Right kidney (tissue), 1 donor: ENCODE measurements around the gene OXCT1.
A peak's percentile ranks its signal among the peaks of the same experiment; 100 is the strongest.
"Not testable (repeated sequence)": the region's sequence is repeated elsewhere in the genome, so short reads cannot be mapped to it uniquely, and the experiment has no call there.

Experiments
- DNase-seq: peaks from one replicate; pipeline ENCODE4 v3.0.0-alpha.2; 2016

OXCT1 gene

DNA sequence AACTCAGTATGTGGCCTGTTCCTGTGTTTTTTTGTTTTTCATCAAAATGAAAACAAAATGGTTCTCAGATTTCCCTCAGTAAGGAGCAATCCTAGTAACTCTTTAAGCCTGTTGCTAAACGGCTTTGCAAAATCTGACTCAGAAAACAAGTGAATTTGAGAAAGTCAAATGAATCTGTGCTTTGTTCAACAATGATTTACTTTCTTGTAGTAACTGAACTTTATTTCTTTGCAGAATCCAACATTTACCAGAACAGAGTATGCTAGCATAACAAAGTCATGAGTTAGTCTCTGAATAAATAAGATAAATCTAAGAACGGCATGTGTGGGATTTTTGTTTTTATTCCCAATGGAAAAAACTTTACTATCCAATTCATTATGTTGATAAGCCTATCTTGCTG is 93.8 kb downstream of the OXCT1 start:
- no peak for DNase-seq

DNA sequence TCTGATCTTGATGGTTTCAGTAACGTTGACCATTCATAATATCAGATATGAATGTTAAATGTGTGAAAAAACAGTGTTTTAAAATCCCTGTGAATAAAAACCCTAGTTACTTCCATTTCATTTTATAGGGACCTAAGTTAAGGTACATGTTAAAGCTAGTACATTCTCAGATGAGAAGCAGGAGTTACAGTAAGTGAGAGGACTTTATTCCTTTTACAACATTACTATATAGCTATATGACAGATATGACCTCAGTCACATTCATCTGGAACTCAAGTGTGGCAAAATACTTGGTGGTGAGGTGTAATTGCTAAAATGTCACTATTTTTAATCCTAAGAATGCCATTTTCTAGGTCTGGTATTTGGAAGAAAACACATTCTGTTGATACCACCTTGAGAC is 96.4 kb downstream of the OXCT1 start:
- DNase-seq = no peak

DNA sequence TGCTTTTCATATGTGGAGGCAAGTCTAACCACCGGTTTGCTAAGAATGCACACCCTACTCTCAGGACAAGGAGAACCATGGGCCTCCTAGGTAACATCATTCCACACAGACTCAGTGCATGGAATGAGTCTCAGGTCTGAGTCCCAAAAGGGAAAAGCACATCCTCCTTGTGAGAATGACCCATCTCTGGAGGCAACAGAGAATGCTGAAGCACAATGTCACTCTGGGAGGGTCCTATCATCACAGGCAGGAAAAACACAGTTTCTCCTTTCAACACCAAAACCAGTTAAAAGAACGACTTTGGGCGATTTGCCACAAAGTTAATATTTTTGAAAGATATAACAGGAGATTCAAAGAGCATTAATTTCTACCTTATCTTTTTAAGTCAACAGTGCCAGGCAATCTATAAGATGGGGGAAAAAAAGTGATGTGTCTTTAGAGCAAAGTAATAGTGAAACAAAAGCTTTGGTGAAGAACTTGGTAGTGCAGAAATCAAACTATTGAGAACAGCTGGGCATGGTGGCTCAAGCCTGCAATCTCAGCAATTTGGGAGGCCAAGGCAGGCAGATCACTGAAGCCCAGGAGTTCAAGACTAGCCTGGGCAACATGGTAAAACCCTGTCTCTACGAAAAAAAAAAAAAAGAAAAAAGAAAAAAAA is 97.3 kb downstream of the OXCT1 start:
- no peak for DNase-seq

DNA sequence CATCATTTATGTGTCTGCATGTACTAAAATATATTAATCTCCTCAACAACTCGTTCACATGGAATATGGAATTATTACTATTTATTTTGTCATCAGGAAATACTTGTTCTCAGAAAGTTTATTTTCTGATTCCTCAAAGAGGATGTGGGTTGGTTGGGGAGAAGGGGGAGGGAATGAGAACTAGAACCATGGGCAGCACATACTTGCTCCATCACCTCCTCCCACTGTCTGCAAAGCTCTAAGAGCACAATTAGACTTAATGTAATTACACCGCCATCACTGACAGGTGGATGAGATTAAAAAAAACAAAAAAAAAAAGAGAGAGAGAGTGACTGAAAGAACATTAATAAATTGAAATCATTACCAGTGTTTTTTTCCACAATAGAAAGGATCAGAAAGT is 98.2 kb downstream of the OXCT1 start:
- no peak for DNase-seq

DNA sequence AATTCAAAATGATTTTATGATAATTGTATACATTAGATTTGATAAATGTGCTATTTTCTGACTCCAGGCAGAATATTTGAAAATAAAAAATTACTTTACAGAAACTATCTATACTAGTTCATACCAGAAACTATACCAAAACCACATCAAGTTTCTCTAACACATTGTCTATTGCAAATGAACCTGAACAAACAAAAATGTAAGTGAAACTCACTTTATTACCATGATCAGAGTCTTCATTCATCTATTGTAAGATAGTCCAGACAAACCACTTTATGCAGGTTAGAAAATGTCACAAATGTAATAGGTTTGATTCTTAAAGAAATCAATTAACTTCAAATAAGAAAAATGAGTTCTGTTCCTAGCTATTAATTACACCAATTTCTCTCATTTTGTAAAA is 99.4 kb downstream of the OXCT1 start:
- no peak for DNase-seq

DNA sequence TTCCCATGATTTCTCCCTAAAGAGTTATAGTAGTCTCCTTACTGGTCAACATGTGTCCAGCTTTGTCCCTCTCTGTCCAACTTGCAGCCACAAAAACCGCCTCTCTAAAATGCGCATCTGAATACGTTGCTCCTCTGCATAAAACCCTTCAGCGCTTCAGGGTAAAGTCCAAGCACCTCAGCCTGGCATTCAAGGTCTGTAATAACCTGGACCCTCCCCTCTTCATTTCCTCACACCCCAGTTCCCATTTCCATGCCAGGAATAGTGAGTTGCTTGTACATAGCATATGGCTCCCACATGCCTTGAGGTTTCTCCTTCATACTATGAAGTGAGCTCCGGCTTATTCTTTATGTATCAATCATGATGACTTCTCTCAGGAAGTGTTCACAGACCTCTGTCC is 101.5 kb downstream of the OXCT1 start:
- DNase-seq = no peak

DNA sequence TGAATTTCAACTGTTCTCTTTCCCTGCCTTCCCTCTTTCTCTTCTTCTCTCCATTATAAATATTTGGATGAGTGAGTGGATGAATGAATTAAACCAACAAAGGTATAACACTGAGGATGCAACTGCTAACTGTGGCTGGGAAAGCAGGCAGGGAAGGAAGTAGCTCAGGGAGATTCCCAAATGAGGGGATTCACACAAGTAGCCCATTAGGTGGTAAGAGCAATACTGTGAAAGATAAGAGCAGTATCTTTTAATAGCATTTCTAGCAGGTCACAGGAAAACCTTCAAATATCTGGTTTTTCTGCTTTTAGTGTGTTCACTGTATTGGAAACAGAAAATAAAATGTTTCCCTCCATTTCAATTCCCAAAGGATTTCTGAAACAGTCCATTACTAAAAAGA is 105.6 kb downstream of the OXCT1 start:
- no peak for DNase-seq

DNA sequence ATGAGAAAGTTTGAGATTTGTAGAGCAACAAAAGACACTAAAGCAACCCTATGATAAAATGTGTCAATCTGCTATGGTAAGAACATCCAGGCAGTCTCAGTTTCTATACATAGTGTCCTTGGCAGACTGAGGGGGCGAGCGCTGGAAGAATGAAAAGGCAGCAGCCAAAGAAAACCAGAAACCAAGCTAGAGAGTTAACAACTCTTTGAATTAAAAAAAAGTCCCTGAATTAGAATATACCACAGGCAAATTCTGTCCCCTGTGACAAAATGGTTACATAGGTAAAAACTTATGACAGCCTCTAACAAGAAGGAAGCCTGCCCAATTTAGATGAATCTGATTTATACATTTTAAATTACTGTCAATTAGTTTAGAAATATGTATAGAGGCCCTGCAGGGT is 106.7 kb downstream of the OXCT1 start:
- DNase-seq = no peak

DNA sequence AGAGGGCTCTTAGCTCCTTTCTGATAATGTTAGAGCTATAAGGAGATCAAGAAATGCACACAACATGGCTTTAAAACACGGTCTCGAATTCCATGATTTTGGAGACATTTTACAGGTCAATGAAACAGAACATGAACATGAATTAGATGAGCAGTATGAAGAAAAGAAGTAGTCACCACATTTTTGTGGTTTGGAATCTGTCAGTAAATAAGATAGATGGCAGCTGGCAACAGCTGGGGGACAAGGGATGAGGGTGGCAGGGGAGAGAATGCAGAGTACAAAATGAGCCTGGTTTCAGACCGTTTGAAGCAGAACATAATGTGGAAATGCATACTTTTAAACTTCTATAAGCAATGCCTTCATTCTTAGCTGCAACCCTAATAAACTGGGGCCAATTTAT is 107.1 kb downstream of the OXCT1 start:
- DNase-seq = no peak

DNA sequence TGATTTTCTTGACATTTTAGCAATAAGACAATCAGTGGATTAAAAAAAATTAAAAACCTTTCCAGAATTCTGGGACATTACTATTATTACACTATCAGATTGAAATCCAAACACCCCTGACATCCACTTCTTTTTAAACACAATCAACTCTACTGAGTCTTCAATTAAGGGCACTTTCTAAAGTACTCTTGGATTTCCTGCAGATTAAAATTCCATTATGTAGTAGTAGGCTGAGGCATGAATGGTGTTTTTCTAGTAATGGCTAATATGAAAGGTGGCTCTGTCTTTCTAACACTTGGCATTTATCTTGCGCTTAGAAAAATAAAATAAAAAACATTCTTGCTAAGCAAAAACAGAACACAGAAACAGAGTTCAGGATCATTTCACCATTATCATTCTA is 107.8 kb downstream of the OXCT1 start:
- DNase-seq = no peak

DNA sequence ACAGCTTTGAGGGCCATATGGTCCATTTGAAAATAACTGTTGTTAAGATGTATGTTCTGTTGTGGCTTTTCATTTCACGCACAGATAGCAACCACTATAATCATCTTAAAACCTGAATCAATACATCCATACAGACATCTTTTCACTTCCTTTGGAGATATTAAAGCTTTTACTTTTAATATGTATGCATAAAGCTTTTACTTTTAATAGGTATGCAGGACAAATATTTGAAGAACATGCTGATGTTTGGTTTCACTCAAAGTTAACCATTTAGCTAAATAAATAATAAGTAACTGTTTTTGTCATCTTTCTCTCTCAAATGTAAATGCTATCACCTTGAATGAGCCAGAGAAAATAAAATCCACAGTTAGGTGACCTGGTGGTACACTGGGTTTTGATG is 108.6 kb downstream of the OXCT1 start:
- DNase-seq = no peak

DNA sequence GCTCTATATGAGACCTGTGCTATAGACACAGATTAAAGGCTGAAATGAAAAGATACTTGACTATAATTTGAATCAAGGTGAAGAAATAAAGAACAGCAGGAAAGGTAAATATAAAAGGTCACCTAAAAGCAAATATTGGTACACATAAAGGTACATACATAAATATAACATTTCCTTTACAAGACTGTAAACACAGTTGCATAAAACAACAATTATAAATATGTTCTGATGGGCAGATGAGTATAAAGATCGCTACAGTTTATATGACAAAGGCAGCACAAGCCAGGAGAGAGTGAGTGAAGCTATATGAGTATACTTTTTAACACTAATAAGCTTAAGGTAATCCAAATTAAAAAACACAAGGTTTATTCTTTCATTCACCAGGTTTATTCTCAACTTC is 114.5 kb downstream of the OXCT1 start:
- DNase-seq = no peak

DNA sequence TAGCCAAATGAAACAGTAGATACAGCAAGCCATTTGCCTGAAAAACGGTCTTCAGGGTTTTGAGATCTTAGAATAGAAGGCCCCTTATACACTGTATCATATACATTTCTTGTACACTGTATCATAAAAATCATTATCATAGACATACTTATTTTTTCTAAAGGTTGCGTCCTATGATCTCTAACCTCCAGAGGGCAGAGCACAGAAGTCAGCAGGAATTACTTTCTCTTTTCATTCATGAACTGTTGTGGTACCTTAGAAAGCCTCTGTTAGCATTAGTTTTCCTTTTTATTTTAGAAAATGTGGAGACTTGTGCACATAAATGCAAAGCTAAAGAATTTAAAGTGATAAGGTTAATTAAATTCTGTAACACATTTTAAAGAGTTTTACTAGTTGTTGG is 115.4 kb downstream of the OXCT1 start:
- no peak for DNase-seq

DNA sequence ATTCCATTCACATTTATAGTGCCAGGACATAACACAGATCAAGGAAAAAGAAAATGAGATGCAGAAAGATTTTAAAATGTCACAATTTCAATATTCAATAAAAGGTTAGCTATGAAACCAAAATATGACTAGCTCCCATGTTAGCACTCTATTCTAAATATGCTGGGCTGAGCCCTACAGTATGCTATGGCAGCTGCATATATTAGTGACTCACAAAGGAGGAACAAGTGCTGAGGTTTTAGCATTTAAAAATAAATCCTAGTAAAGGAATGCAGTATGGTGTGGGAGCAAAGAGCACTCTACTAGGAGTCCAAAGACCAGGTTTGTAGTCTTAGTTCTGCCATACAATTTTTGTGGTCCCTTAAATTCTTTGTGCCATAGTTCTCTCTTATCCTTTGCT is 118.4 kb downstream of the OXCT1 start:
- DNase-seq = no peak

DNA sequence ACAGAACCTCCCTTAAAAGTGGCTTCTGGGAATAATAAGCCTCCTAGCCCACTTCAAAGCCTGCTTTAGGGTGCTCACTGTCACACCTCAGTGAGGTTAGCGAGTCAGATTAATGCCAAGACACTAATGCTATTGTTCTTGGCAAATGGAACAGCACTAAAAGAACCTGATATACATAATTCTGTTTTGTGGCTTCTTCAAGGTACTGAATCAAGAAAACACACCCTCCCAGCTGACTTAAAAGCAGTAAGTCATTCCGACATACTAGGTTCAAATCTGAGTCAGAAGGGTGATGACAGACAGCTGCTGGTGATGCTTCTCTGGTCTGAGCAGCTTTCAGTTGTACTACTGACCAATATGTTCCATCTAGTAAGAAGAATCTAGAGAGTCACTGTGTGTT is 121.6 kb downstream of the OXCT1 start:
- no peak for DNase-seq

DNA sequence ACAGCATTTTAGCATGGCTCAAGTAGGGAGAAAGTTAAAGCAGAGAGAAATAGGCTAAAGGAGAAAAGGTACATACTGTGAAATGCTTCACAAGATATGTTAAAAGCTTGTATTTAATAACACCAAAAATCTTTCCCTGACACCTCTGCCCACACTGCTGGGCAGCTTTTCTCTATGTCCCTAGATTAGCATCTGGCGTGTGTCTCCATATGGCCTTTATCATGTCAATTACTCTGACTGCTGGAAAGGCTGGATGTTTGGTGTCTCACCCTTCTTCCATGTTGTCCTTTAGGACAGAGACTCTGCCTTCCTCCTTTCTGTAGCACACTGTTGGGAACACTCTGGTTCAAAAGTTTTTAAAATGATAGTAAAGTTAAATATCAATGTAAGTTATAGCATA is 122.5 kb downstream of the OXCT1 start:
- DNase-seq = no peak

DNA sequence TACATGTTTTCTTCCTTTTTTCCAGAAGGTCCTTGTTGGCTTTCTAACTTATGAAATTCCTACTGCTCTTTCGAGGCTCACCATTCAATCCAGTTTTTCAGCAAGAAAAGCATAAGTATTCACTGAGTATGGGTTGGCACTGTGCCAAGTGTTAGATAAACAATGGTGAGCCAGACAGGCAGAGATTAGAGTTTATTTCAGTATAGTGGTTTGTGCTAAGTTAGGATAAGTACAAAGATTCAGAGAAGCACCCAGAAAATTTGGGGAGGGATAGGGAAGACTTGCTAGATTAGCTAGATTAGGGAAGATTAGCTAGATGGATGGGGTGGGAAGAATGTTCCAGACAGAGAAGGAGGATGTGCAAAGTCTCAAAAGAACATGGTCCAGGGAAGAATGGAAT is 122.9 kb downstream of the OXCT1 start:
- DNase-seq = peak; percentile 5

DNA sequence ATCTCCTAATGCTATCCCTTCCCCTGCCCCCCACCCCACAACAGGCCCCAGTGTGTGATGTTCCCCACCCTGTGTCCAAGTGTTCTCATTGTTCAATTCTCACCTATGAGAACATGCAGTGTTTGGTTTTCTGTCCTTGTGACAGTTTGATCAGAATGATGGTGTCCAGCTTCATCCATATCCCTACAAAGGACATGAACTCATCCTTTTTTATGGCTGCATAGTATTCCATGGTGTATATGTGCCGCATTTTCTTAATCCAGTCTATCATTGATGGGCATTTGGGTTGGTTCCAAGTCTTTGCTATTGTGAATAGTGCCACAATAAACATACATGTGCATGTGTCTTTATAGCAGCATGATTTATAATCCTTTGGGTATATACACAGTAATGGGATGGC is 127.6 kb downstream of the OXCT1 start:
- DNase-seq = not testable (repeated sequence)

DNA sequence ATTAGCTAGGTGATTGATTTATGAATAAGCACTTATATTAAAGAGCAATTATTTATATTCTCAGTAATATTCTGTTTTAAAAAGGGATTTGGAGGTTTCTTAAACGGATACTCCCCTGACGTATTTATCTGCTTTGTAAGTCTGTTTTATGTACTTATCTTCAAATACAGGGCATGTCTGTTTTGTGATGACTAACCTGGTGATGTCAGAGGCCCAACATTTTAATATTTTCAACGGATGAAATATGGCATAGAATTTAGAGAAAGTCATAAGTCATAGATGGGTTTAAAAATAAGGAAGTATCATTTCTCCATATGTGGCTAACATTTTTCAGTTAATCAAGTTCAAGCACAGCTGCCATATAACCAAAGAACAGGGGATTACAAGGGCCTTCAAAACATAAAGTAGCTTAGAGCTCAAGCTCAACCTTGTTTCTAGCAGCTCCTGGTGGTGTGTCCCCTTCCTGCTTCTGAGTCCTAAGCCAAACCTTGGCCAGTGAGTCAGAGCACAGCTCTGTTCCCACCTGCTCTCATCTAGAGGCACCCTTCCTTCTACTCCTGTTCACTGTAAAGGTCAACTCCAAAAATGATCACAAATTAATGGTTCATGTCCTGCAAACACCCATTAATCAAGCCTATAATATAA is 131.4 kb downstream of the OXCT1 start:
- no peak for DNase-seq

DNA sequence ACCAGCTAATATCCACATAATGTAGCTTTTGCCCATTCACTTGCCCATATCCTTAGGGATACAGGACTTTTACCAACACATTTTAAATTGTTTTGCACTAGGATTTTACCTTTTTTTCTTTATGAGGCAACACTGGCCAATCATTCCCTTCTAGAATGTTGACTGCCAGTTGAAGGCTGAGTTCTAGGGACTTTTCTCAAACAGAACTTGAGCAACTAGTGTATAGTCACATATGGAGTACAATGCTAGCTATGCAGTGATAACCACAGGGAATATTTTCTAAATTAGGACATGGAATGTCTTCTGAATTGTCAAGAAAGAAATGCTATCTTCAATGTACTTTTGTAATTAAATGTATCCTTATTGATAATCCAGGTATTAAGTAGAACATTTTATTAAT is 133.6 kb downstream of the OXCT1 start:
- DNase-seq = no peak

DNA sequence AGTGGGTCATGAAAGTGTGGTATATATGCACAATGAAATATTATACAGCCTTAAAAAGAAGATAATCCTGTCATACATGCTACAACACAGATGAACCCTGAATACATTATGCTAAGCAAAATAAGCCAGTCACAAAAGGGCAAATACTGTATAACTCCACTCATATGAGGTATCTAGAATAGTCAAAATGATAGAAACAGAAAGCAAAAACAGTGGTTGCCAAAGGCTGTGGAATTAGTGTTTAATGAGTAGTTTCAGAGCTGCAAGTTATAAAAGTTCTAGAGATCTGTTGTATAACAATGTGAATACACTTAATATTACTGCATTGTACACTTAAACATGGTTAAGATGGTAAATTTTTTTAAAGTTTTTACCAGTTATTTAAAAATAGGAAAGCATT is 135.0 kb downstream of the OXCT1 start:
- DNase-seq = no peak

DNA sequence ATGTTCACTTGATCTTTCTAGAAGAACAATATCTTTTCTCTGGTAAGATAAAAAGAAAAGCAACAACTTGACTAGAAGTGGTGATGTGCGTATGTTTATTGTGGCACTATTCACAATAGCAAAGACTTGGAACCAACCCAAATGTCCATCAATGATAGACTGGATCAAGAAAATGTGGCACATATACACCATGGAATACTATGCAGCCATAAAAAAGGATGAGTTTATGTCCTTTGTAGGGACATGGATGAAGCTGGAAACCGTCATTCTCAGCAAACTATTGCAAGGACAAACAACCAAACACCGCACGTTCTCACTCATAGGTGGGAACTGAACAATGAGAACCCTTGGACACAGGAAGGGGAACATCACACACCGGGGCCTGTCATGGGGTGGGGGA is 140.8 kb downstream of the OXCT1 start:
- DNase-seq = not testable (repeated sequence)

DNA sequence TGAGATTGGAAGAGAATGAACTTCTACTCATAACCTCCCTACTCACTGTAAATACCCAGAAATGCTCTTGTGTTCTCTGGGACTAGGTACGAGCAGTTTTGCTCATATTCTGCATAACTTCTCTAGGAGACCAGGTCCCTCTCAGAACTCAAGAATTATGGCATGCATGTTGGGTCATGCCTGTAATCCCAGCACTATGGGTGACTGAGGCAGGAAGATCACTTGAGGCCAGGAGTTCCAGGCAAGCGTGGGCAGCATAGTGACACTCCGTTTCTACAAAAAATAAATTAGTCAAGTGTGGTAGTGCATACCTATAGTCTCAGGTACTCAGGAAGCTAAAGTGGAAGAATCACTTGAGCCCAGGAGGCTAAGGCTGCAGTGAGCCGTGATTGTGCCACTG is 141.9 kb downstream of the OXCT1 start:
- no peak for DNase-seq

DNA sequence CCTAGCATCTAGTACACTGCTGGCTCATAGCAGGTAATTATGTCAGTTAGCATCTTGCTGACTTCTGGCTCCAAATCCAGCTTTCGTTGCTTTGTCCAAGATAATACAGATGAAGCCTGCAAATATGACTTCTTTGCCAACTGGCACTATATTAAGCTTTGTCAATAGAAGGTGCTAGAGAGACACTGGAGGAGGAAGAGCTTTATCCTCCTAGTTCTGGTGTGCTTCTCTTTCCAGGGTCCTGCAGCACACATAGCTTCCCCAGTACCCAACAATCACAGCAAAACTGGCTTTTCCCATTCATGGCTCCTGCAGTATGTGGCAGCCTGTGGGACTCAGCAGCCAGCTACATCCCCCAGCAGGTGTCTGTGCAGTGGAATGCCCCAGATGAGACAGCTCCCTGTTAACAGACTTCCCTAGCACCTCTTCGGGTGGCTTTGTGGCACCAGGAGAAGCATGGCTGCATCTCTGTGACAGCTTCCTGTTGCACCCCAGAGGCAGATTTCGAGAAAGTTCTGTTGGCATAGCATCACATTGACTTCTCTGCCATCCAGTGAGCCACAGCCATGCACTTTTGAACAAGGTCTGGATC is 147.8 kb downstream of the OXCT1 start:
- no peak for DNase-seq
